OCI-LY3 (cell line): ENCODE data around the gene GIPC1.

ENCODE experiments used
- EZH2phosphoT487 ChIP-seq: fragments of 200-600 bp; shearing (Covaris generic); IDR thresholded peaks from 2 replicates; pipeline ENCODE4 v1.6.1; 2018; ENCODE audit warnings: antibody characterized with exemption, mixed run types, low read depth
- TF ChIP-seq, protein P1 (sequence below): fragments of 200-600, 300-600 bp; sonication (generic); IDR thresholded peaks from 2 replicates; pipeline ENCODE4 v1.5.1; 2014; ENCODE audit warnings: antibody characterized with exemption, low read length, low read depth

DNA sequence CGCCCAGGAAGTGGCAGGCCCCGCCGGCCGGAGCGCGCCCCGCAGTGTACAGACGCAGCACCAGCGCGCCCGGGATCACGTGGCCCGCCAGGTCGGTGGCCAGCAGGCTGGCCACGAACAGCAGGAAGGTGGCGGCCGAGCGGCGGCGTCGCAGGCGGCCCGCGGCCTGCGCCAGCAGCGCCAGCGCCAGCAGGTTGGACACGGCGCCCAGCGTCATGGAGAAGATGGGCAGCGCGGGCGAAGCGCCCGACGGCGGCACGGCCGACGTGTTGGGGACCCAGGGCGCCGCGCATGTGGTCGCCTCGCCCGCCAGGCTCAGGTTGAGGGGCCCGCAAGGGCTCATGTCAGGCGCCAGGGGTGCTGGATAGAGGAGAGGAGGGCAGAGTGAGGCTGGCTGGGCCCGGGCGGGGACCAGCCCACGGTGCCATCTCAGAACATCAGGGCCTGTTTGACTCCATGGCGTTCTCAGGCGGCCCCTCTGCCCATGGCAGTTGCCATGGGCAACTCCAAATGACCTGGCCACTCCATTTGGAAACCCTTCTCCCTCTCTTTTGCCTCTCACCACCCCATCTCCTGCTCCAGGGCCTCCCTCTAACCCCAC is 21.8 kb downstream of the GIPC1 start:
- TF ChIP-seq, protein P1, sequence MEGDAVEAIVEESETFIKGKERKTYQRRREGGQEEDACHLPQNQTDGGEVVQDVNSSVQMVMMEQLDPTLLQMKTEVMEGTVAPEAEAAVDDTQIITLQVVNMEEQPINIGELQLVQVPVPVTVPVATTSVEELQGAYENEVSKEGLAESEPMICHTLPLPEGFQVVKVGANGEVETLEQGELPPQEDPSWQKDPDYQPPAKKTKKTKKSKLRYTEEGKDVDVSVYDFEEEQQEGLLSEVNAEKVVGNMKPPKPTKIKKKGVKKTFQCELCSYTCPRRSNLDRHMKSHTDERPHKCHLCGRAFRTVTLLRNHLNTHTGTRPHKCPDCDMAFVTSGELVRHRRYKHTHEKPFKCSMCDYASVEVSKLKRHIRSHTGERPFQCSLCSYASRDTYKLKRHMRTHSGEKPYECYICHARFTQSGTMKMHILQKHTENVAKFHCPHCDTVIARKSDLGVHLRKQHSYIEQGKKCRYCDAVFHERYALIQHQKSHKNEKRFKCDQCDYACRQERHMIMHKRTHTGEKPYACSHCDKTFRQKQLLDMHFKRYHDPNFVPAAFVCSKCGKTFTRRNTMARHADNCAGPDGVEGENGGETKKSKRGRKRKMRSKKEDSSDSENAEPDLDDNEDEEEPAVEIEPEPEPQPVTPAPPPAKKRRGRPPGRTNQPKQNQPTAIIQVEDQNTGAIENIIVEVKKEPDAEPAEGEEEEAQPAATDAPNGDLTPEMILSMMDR, result no peak
- no peak for TF ChIP-seq EZH2phosphoT487
